Lung (tissue), 12 donors: Measurements from ENCODE around the gene MYLK. TPM values are rescaled to one million over a fixed set of nuclear protein-coding genes. Genes with fewer than 3 reads are reported as not detected.

ENCODE experiments used
- ATAC-seq: fragments of 200-7000 bp; cut with Tn5 transposase; one replicate; pipeline ENCODE4 v1.9.1; 2020; ENCODE audit warnings: moderate number of reproducible peaks; ENCODE audit not compliant: insufficient read depth, low FRiP score
- DNase-seq, 3 donors: peaks; one replicate each; pipeline ENCODE4 v3.0.0-alpha.2; 2013 to 2017
- H3K27ac ChIP-seq, 2 donors: one replicate each; pipeline ENCODE4 v1.5.1; 2013; ENCODE audit warnings: mild to moderate bottlenecking in 2 of 2, moderate library complexity in 2 of 2, control low read depth in 1 of 2, inconsistent platforms in 1 of 2, low read depth in 1 of 2, low read length in 1 of 2
- H3K27me3 ChIP-seq, 3 donors: one replicate each; pipeline ENCODE4 v1.5.1; 2013; ENCODE audit warnings: low read length in 2 of 3; ENCODE audit not compliant: control insufficient read depth in 3 of 3, insufficient read depth in 3 of 3
- H3K36me3 ChIP-seq, 4 donors: one replicate each; pipeline ENCODE4 v1.5.1; 2013; ENCODE audit warnings: low read length in 4 of 4, mild to moderate bottlenecking in 1 of 4, moderate library complexity in 1 of 4; ENCODE audit not compliant: control insufficient read depth in 4 of 4, insufficient read depth in 4 of 4
- H3K4me1 ChIP-seq, 5 donors: one replicate each; pipeline ENCODE4 v1.5.1; 2013; ENCODE audit warnings: low read length in 5 of 5, mild to moderate bottlenecking in 2 of 5, moderate library complexity in 1 of 5; ENCODE audit not compliant: control insufficient read depth in 5 of 5, insufficient read depth in 5 of 5
- H3K4me3 ChIP-seq: one replicate; pipeline ENCODE4 v1.5.1; 2013; ENCODE audit warnings: mild to moderate bottlenecking, control low read depth, moderate library complexity
- H3K9ac ChIP-seq, 2 donors: one replicate each; pipeline ENCODE4 v1.5.1; 2013; ENCODE audit warnings: low read length in 2 of 2, control low read depth in 1 of 2; ENCODE audit not compliant: insufficient read depth in 1 of 2
- H3K9me3 ChIP-seq, 4 donors: one replicate each; pipeline ENCODE4 v1.5.1; 2013; ENCODE audit warnings: low read length in 3 of 4, mild to moderate bottlenecking in 1 of 4, moderate library complexity in 1 of 4; ENCODE audit not compliant: control insufficient read depth in 4 of 4, insufficient read depth in 3 of 4
- CTCF ChIP-seq: IDR thresholded peaks from 2 replicates; pipeline ENCODE4 v1.5.1; 2012; ENCODE audit warnings: mild to moderate bottlenecking; ENCODE audit errors: control extremely low read depth, extremely low read depth
- WGBS, 2 donors: extraction: QIAGEN DNeasy Blood & Tissue Kit; methylation state at CpG; one replicate each; pipeline ENCODE4 v1.1.7; 2013; 5-methylcytosine and 5-hydroxymethylcytosine counted together
- polyA plus RNA-seq, 2 donors: library from polyadenylated mRNA; stranded (reverse); fragments of 200-250 nt; gene quantifications; one replicate each; pipeline ENCODE4 v1.2.1, GENCODE V29; 2013
- total RNA-seq, 2 donors: library from RNA; depleted of rRNA in 1 of 2; stranded (reverse); fragments of >200 nt in 1 of 2; gene quantifications; one replicate each; pipeline ENCODE4 v1.2.1, GENCODE V29; 2014 to 2021
- donor health status: control.
- donor health status: control.
- donor health status: Bipolar disorder and iron deficiency.
- donor health status: healthy.
- donor health status: DM: yes; HTN: yes; CAD: no.

Gene MYLK
- total and polyA plus RNA-seq, 4 donors, result 23.3 to 324 (median 112) TPM

DNA sequence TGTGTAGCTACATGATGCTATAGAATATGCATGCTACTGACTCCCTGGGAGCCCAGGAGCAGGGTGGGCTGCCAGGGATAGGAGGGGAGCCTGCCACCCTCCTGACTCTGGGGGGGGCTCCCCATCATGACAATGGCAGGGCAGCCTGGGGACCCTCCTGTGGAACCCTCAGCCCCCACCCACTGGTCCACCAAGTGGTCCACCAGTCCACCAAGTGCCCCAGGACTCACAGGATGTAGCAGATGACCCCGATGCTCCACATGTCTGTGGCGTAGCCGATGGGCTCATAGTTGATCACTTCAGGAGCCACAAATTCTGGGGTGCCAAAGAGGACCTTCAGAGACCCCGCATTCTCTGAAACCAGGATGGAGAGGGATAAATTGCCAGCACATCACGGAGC, 246.3 kb downstream of the MYLK start:
- DNase-seq (no peak), ATAC-seq (no peak)
- H3K9ac ChIP-seq, result no peak overlapping the region
- 94% methylated on average over 5 of the region's 5 CpGs for WGBS, 2 donors
- no peak for TF ChIP-seq CTCF
- H3K9me3 ChIP-seq, result no peaks in the 10 kb centered on the region
- H3K36me3 ChIP-seq, result peaks cover 0 to 63% (median 39%) of the 10 kb centered on the region in 4 donors
- H3K27ac ChIP-seq, result no peak overlapping the region
- H3K27me3 ChIP-seq, result no peaks in the 10 kb centered on the region
- H3K4me1 ChIP-seq, result peaks cover 0 to 44% (median 20%) of the 10 kb centered on the region in 5 donors
- H3K4me3 ChIP-seq, result no peak overlapping the region

DNA sequence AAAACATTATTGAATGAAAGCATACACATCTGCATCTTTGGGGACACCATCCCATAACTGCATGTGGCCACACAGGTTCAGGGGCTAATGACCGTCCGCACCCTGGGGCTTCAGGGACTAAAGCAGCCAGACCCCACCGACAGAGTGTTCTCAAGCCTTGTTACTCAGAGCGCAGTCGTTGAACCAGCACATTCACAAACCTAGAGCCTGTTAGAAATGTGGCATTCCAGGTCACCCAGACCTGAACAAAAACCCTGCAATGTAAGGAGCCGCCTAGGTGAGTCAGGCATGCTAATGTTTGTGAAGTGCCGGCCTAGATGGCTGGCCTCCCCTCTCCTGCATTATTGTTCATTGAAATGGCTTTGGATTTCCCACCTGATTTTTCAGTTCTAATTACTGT, 247.0 kb downstream of the MYLK start:
- H3K9me3 ChIP-seq, result no peaks in the 10 kb centered on the region
- no peak overlapping the region for H3K27ac ChIP-seq
- TF ChIP-seq CTCF, result no peak
- no peaks in the 10 kb centered on the region for H3K27me3 ChIP-seq
- H3K36me3 ChIP-seq, result peaks cover 0 to 61% (median 36%) of the 10 kb centered on the region in 4 donors
- H3K4me1 ChIP-seq, result peaks cover 0 to 44% (median 14%) of the 10 kb centered on the region in 5 donors
- no peak for ATAC-seq
- 90 to 93% methylated on average over 7 of the region's 7 CpGs for WGBS, 2 donors
- no peak overlapping the region for H3K4me3 ChIP-seq
- DNase-seq, result no peak
- no peak overlapping the region for H3K9ac ChIP-seq

GRCh38 chr3:123636431-123636841, 247.7 kb downstream of the MYLK start:
- Histone ChIP-seq H3K9me3 (no peaks in the 10 kb centered on the region), H3K27ac (no peak overlapping the region), H3K4me1 (peaks cover 0 to 41% (median 11%) of the 10 kb centered on the region in 5 donors), H3K9ac (no peak overlapping the region), H3K4me3 (no peak overlapping the region), H3K36me3 (peaks cover 0 to 59% (median 35%) of the 10 kb centered on the region in 4 donors), H3K27me3 (no peaks in the 10 kb centered on the region)
- ATAC-seq, result no peak
- DNase-seq, result no peak
- TF ChIP-seq CTCF, result no peak
- 80% methylated on average over 8 of the region's 8 CpGs for WGBS, 2 donors

DNA sequence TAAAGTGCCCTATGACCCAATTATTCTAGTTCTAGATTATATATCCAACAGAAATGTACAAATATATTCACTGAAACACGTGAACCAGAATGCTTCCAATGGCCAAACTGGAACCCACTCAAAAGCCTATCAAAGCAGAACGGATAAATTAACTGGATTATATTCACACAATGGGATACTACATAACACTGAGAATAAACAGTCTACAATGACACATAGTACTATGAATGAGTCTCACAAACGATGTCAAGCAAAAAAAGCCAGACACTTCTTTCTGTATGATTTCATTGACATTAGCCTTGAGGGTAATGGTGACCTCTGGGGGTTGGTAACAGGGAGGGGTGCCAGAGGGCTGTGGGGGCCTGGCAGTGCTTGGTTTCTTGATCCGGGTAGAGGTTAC, 248.4 kb downstream of the MYLK start:
- no peak for ATAC-seq
- Histone ChIP-seq H3K27ac (no peak overlapping the region), H3K9ac (no peak overlapping the region), H3K4me3 (no peak overlapping the region), H3K4me1 (peaks cover 0 to 35% (median 11%) of the 10 kb centered on the region in 5 donors), H3K36me3 (peaks cover 0 to 59% (median 36%) of the 10 kb centered on the region in 4 donors), H3K27me3 (no peaks in the 10 kb centered on the region), H3K9me3 (no peaks in the 10 kb centered on the region)
- WGBS, 2 donors, result 77 to 86% methylated on average over 4 of the region's 4 CpGs
- DNase-seq, result no peak
- TF ChIP-seq CTCF, result no peak
